HG02642 (cell line): ENCODE measurements around the gene ABI2.
"Not testable (repeated sequence)": the region's sequence is repeated elsewhere in the genome, so short reads cannot be mapped to it uniquely, and the experiment has no call there.

ENCODE experiments used
- ATAC-seq: cut with Tn5 transposase; IDR thresholded peaks from one replicate; pipeline ENCODE4 v1.9.1; 2021; ENCODE audit warnings: mild to moderate bottlenecking; ENCODE audit not compliant: unreplicated experiment, poor library complexity

ABI2 gene

GRCh38 chr2:203352604-203353255 lies 24.5 kb downstream of the ABI2 start:
- ATAC-seq = no peak

GRCh38 chr2:203354966-203355365 lies 26.8 kb downstream of the ABI2 start:
- ATAC-seq = no peak

GRCh38 chr2:203359450-203359849 lies 31.3 kb downstream of the ABI2 start:
- no peak for ATAC-seq

- no peak for ATAC-seq
Measured at GRCh38 chr2:203360833-203361430, 32.7 kb downstream of the ABI2 start.

- no peak for ATAC-seq
Measured at GRCh38 chr2:203361495-203361894, 33.3 kb downstream of the ABI2 start.

- no peak for ATAC-seq
Measured at GRCh38 chr2:203361922-203362321, 33.7 kb downstream of the ABI2 start.

GRCh38 chr2:203366639-203367466 lies 38.7 kb downstream of the ABI2 start:
- no peak for ATAC-seq

GRCh38 chr2:203372706-203373105 lies 44.5 kb downstream of the ABI2 start:
- ATAC-seq = not testable (repeated sequence)

GRCh38 chr2:203376173-203376572 lies 48.0 kb downstream of the ABI2 start:
- no peak for ATAC-seq

- no peak for ATAC-seq
Measured at GRCh38 chr2:203379156-203379555, 51.0 kb downstream of the ABI2 start.

GRCh38 chr2:203383038-203383437 lies 54.8 kb downstream of the ABI2 start:
- ATAC-seq = no peak

GRCh38 chr2:203388153-203388552 lies 60.0 kb downstream of the ABI2 start:
- not testable (repeated sequence) for ATAC-seq

- no peak for ATAC-seq
Measured at GRCh38 chr2:203394519-203395227, 66.5 kb downstream of the ABI2 start.

- no peak for ATAC-seq
Measured at GRCh38 chr2:203395858-203396257, 67.7 kb downstream of the ABI2 start.

GRCh38 chr2:203396667-203397066 lies 68.5 kb downstream of the ABI2 start:
- no peak for ATAC-seq

GRCh38 chr2:203399031-203399430 lies 70.8 kb downstream of the ABI2 start:
- no peak for ATAC-seq

- ATAC-seq = no peak
Measured at GRCh38 chr2:203400805-203401585, 72.8 kb downstream of the ABI2 start.

GRCh38 chr2:203404996-203405395 lies 76.8 kb downstream of the ABI2 start:
- ATAC-seq = no peak

- no peak for ATAC-seq
Measured at GRCh38 chr2:203407496-203407895, 79.3 kb downstream of the ABI2 start.
